NCI-H146 (cell line): ENCODE results near the gene MED20.
"Not testable (repeated sequence)": the region's sequence is repeated elsewhere in the genome, so short reads cannot be mapped to it uniquely, and the experiment has no call there.

Source experiments
- DNase-seq: peaks from one replicate; lab custom pipeline; 2025; lab: John Stamatoyannopoulos, UW

Gene MED20

GRCh38 chr6:41920921-41921711 is at the start of gene MED20, which contains the start of gene BYSL:
Gene MED20 (minus strand): TSS chr6:41921139. CDS start chr6:41921018, 121 bp downstream.
Gene BYSL (plus strand): TSS chr6:41921499. CDS start chr6:41921563, 64 bp downstream.
- DNase-seq = peak; percentile 96

DNA sequence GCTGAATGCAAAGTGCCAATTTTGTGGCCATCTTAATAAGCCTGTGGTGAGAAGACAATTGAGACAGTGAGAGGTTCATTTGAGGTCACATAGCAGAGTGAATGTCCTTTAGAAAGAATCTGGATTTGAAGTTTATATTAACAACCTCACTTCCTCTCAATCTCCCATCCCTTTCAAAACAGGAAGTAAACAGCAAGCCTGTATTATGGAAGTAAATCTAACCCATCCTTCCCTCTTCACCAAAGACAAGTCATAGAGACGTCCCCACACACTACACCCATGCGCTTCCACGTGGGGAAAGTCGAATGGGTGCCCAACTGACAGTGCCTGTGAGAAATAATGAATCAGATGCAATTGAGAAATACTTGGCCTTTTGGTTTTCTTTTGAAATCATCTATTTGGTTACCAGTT is 49.5 kb upstream of the MED20 start:
- DNase-seq = no peak

GRCh38 chr6:41967312-41968287 is 46.7 kb upstream of the MED20 start:
- no peak for DNase-seq

DNA sequence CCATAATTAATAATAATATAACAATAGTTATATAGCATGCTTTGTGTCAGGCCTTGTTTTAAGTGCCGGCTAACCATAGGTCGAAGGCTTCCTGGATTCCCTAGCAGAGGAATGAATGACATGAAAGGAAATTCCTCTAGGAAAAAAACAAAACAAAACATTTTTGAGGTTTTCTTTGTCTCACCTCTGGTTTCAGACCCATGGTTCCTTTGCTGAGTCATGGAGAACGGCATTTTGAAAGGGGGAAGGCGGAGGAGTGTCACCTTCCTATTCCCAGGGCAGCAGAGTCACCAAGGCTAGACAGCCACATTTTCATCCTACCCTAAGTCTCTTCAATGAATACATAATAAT is 46.0 kb upstream of the MED20 start:
- DNase-seq = no peak

- no peak for DNase-seq
These were observed 45.4 kb upstream of the MED20 start for GRCh38 chr6:41966214-41966920.

DNA sequence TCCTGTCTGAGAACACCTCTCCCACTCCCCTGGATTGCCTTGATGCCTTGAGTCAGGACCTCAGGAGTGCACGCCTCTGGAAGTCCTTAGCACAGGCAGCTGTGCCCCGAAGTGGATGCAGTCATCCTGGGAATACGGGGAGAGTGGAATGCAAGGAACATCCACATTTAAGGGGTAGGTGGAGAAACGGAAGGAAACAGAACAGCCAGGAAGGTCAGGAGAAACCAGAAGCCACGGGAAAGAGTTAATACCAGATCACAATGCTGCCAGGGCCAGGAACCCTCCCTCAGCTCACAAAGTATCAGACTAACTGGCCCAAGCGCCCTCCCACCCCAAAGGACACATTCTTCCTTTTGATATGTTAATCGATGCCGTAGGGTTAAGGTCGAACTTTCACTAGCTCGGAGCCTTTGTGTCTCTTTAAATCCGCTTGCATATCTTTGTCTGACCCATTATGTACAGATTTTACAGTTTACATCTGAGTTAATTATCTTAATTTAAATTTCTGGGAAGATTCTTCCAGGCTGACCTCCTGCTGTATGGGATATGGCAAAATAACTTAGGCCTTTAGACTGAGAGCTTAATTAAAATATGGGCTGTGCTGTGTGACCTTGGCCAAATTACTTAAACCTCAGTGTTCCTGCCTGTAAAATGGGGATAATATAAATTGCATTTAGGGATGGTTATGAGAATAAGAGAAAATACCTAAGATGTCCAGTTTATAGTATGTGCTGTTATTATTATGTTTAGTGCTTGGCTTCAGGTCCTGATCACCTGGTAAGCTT is 44.7 kb upstream of the MED20 start:
- DNase-seq = no peak

- DNase-seq = no peak
These were observed 43.4 kb upstream of the MED20 start for GRCh38 chr6:41964201-41964887.

DNA sequence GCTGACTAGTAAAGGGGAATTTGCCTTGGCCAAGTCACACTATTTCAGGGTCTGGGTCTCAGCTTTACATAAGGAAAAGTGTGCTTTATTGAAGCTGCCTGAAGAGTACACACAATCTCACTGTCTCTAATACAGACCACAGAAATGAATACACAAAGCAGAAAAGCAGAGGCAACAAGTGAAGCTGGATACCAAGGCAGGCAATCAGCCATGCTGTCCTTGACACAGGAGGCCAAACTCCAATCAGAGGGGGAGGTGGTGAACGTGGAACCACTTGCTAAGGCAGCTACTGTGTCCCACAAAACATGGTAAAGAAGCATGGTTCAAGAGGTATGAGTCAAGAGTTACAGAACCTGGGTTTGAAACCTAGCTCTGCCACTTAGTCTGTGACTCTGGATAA is 42.4 kb upstream of the MED20 start:
- no peak for DNase-seq

DNA sequence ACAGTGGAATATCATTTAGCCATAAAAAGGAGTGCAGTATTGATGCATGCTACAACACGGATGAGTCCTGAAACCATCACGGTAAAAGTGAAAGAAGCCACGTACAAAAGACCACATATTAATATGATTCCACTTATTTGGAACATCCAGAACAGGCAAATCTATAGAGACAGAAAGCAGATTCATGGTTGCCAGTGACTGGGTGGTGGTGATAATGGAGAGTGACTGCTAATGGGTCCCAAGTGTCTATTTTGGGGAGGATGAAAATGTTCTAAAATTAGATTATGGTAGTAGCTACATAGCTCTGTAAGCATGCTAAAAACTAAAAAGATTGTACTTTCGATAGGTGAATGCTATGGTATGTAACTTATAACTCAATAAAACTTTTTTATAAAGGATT is 39.1 kb upstream of the MED20 start:
- DNase-seq = no peak

GRCh38 chr6:41958022-41958856 is 37.3 kb upstream of the MED20 start:
- no peak for DNase-seq

DNA sequence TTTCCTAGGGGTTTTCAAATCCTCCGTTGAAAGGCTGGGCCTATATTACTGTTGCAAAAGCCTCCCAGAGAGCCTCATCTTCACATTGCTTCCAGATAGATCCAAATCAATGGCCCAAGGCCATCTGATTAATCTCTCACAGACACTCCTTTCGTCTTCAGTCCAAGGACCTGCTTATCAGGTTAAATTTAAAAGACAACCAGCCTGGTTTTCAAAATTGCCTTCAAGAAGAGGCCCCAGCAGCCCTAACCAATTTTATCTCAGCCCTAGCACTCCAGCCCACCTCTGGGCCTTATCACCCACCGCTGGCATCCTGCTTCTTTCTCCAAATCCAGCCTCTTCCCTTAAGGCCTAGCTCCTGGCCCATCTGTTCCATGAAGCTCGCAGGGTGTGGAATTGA is 36.2 kb upstream of the MED20 start:
- no peak for DNase-seq

- no peak for DNase-seq
These were observed 34.5 kb upstream of the MED20 start for GRCh38 chr6:41955412-41955811.

DNA sequence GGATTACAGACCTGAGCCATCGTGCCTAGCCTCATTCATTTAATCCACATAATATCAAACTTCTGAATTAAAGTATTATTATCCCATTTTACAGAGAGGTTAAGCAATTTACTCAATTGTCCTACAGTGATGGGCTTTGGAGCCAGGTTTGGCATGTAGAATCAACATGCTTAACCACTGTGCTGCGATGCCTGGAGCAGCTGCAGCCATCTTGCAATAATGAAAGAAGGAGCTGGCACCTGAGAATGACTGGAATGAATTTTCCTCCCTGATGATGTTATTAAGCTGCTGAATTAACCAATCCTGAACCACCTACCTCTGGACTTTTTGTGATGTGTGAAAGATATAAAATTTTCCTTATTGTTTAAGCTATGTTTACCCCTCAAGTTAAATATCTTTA is 33.7 kb upstream of the MED20 start:
- DNase-seq = no peak

DNA sequence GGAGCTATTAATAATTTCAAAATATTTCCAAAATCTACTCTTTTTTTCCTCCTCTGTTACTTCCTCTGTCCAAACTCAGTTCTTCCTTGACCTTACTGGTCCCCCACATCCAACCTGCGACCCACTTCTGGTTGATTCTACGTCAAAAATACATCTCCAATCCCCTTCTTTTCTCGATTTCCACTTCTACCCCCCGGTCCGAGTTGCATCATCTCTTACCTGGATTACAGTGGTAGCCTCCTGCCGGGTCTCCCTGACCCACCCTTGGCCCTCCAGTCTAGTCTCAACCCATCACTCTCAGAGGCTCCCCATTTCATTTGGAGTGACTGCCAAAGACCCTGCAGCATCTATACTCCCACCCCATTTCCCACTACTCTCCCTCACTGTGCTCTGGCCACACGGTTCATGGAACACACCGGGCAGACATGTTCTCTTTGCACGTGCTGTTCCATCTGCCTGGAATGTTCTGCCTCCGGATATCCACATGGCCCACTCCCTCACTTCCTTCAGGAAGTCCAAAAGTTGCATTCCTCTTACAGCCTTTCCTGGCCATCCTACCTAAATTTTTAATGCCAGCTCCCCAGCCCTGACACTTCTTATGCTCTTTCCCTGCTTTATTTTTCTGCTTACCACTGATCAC is 26.8 kb upstream of the MED20 start:
- DNase-seq = no peak

DNA sequence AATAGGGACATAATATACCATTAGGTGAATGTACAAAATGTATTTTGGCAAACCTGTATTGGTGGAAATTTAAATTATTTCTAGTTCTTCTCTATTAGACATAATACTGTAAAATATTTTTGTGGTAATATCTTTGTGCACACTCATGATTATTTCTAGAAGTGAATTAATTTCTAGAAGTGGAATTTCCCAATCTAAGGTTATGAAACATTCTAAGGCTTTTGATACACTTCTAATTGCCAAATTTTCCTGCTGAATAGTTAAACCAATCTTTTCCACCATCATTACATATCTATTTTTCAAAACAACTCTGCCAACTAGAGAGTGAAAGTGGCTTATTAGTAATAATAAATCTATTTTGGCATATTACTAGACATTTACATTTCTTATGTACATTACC is 22.5 kb upstream of the MED20 start:
- no peak for DNase-seq

- not testable (repeated sequence) for DNase-seq
These were observed 21.9 kb upstream of the MED20 start for GRCh38 chr6:41942882-41943281.

GRCh38 chr6:41942067-41942851 is 21.3 kb upstream of the MED20 start:
- DNase-seq = no peak

DNA sequence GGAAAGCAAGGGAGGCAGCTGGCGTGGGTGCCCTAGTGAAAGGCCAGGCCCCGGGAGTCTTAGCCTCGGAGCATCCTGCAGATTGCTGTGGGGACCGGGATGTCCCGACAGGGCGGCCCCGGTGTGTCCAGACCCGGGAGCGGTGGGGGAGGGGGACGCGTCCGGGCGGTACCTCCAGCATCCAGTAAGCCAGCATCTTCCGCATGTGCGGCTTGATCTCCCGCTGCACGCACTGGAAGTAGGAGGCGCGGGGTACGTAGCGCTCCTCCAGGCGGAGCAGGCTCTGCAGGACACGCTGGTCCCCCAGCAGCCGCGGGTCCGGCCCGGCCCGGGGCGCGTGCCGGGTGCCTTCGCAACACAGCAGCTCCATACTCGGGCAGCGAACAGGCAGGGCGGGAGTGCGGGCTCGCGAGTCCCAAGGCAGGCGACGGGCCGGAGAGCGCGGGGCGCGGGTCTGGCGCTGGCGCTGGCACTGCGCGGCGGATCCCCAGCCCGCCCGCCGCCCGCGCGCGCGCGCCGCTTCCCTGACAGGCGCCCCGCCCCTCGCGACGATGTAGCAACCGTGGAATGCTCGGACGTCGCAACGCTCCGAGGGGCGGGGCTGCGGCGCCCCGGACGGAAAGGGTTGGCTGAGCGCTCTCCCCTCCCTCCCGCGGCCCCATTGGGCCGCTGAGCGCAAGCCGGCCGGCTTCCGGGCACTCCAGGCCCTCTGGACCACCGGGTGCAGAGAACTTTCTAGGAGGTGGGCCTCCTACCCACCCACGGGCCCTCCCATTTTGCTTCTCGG is 20.5 kb upstream of the MED20 start, which contains the start of gene CCND3:
TSS of gene CCND3 (minus strand) at position 529 of the 787 bp plus-strand sequence. CDS start at position 370, 159 bp downstream.
- DNase-seq = peak; percentile 96
